Right ventricle myocardium superior (tissue), 1 donor: Measurements from ENCODE around the gene MANEAL. TPM values are rescaled to one million over a fixed set of nuclear protein-coding genes. Genes with fewer than 3 reads are reported as not detected.

Experiments used
- ATAC-seq: fragments of 200-7000 bp; cut with Tn5 transposase; one replicate; pipeline ENCODE4 v1.9.1; 2020; ENCODE audit warnings: mild to moderate bottlenecking; ENCODE audit not compliant: poor library complexity
- DNase-seq: peaks from one replicate; pipeline ENCODE4 v3.0.0-alpha.2; 2020
- intact Hi-C: fragments of 100-400 bp; cut with DNase I; formaldehyde crosslinking; loops from one replicate; pipeline ENCODE4 v1.11.2; 2022
- total RNA-seq: library from RNA; stranded (reverse); fragmentation: NEBNext Ultra II Directional; extraction: Animal tissue kit (Norgen Biotek cat#: 25700); gene quantifications from one replicate; pipeline ENCODE4 v1.2.1, GENCODE V29; 2021
- donor health status: DM: no; HTN: yes; CAD: no; lungs with severe emphysema.

MANEAL gene
- total RNA-seq, 1 donor from 2014 or later: 0.91 TPM

- intact Hi-C loops: loop anchor here (10.0 kb wide), 1 partner anchor 156 kb away; the partner anchor contains the start of gene CDCA8
- ATAC-seq: no peak
These were observed 56.8 kb downstream of the MANEAL start for GRCh38 chr1:37850352-37850955.

More at GRCh38 chr1:37850352-37850955, 56.8 kb downstream of the MANEAL start:
- DNase-seq: no peak

Other genes with a start within 250 kb of the MANEAL start
- 7.4 TPM for gene SNIP1, start 239.6 kb upstream of the MANEAL start, total RNA-seq
- gene DNALI1, start 236.9 kb upstream of the MANEAL start, total RNA-seq: 3.1 TPM
- 20.1 TPM for gene GNL2, start 197.9 kb upstream of the MANEAL start, total RNA-seq
- not detected for gene RSPO1, start 159.0 kb upstream of the MANEAL start, total RNA-seq
- gene CDCA8, start 101.3 kb upstream of the MANEAL start, total RNA-seq: 0.46 TPM
- gene EPHA10, start 28.7 kb upstream of the MANEAL start, total RNA-seq: 0.13 TPM
- gene C1orf122, start 13.9 kb downstream of the MANEAL start, total RNA-seq: 52.2 TPM
- 4.5 TPM for gene YRDC, start 14.4 kb downstream of the MANEAL start, total RNA-seq
- 12.5 TPM for gene MTF1, start 65.7 kb downstream of the MANEAL start, total RNA-seq
- 8.7 TPM for gene INPP5B, start 153.2 kb downstream of the MANEAL start, total RNA-seq
- 23.5 TPM for gene SF3A3, start 196.2 kb downstream of the MANEAL start, total RNA-seq
- 25.4 TPM for gene FHL3, start 211.7 kb downstream of the MANEAL start, total RNA-seq
- gene UTP11, start 218.9 kb downstream of the MANEAL start, total RNA-seq: 46.5 TPM